DOHH2 (cell line): ENCODE data around the gene GYPA.

Experiments
- EZH2phosphoT487 ChIP-seq: fragments of 200-600 bp; sonication (generic); IDR thresholded peaks from 2 replicates; pipeline ENCODE4 v1.6.1; 2017; ENCODE audit warnings: borderline replicate concordance, mild to moderate bottlenecking, antibody characterized with exemption, low read length, moderate library complexity, mixed read lengths
- TF ChIP-seq, protein P1 (sequence below): fragments of 200-600 bp; sonication (generic); IDR thresholded peaks from one replicate; pipeline ENCODE4 v1.5.1; 2014; ENCODE audit warnings: antibody characterized with exemption, mild to moderate bottlenecking, low read depth, low read length; ENCODE audit not compliant: poor library complexity, severe bottlenecking

DNA sequence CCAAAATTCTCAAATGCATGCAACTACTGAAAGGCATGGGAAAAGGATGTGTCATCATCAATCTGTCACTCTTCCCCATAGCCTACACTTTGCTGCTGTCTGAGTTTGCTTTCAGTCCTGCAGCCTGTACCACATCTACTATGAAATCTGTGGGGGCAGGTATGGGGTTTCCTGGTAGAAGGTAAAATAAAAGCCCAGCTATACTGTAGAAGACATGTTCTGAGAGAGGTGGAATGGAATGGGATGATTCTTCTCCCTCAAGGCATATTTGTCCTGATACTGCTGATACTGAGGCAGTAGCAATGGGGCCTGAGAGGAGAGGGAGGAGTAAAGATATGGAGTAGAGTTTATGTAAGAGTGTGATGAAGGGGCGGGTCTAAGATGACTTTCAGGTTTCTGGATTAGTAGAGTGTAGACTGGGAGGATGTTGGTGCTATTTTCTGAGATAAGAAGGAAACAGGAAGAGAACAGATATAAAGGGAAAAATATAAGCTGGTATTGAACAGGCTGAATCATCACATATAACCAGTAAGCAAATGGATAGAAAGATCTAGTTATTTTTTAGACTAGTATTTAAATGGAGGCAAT, 38.7 kb upstream of the GYPA start:
- TF ChIP-seq, protein P1, sequence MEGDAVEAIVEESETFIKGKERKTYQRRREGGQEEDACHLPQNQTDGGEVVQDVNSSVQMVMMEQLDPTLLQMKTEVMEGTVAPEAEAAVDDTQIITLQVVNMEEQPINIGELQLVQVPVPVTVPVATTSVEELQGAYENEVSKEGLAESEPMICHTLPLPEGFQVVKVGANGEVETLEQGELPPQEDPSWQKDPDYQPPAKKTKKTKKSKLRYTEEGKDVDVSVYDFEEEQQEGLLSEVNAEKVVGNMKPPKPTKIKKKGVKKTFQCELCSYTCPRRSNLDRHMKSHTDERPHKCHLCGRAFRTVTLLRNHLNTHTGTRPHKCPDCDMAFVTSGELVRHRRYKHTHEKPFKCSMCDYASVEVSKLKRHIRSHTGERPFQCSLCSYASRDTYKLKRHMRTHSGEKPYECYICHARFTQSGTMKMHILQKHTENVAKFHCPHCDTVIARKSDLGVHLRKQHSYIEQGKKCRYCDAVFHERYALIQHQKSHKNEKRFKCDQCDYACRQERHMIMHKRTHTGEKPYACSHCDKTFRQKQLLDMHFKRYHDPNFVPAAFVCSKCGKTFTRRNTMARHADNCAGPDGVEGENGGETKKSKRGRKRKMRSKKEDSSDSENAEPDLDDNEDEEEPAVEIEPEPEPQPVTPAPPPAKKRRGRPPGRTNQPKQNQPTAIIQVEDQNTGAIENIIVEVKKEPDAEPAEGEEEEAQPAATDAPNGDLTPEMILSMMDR = no peak
- no peak for TF ChIP-seq EZH2phosphoT487
